K562 (cell line): Measurements from ENCODE around the gene ADIPOR1. TPM values are rescaled to one million over a fixed set of nuclear protein-coding genes. Genes with fewer than 3 reads are reported as not detected.

ENCODE experiments used
- BRF1 ChIP-seq: IDR thresholded peaks from 3 replicates; pipeline ENCODE4 v1.6.1; 2011; ENCODE audit warnings: borderline replicate concordance, mild to moderate bottlenecking; ENCODE audit not compliant: insufficient read length; ENCODE audit errors: extremely low read depth
- EP400 ChIP-seq: fragments of 450-650 bp; IDR thresholded peaks from 2 replicates; pipeline ENCODE4 v1.6.1; 2017; ENCODE audit warnings: antibody characterized with exemption, mild to moderate bottlenecking, moderate library complexity
- HDAC2 ChIP-seq: fragments of 450-650 bp; IDR thresholded peaks from 2 replicates; pipeline ENCODE4 v1.6.1; 2016; ENCODE audit warnings: mild to moderate bottlenecking
- HDAC6 ChIP-seq: IDR thresholded peaks from 2 replicates; pipeline ENCODE4 v1.6.1; 2012; ENCODE audit warnings: low read depth, mild to moderate bottlenecking, control low read depth, inconsistent platforms, low read length, moderate library complexity
- KDM1A ChIP-seq, 2 experiments: fragments of 450-650 bp; IDR thresholded peaks; 2 replicates each; pipeline ENCODE4 v1.6.1; 2016; ENCODE audit warnings: mild to moderate bottlenecking in 2 of 2
- MAFG ChIP-seq: fragments of 450-650 bp; conservative IDR thresholded peaks from 2 replicates; pipeline ENCODE4 v1.6.1; 2016; ENCODE audit warnings: missing genetic modification characterization, missing compliant biosample characterization
- POLR3A ChIP-seq: IDR thresholded peaks from 2 replicates; pipeline ENCODE4 v1.6.1; 2011; ENCODE audit warnings: borderline replicate concordance, mild to moderate bottlenecking, moderate library complexity; ENCODE audit not compliant: insufficient read length, insufficient read depth; ENCODE audit errors: extremely low read depth
- RB1 ChIP-seq: fragments of 450-650 bp; IDR thresholded peaks from 2 replicates; pipeline ENCODE4 v1.6.1; 2017; ENCODE audit warnings: low read depth, mild to moderate bottlenecking
- TFAM ChIP-seq: fragments of 250-450 bp; sonication (Bioruptor Pico); conservative IDR thresholded peaks from 2 replicates; pipeline ENCODE4 v1.5.0; 2021; ENCODE audit warnings: mild to moderate bottlenecking, moderate library complexity
- ZBTB7A ChIP-seq: IDR thresholded peaks from 2 replicates; pipeline ENCODE4 v1.6.1; 2011; ENCODE audit warnings: low read depth, mild to moderate bottlenecking, low read length, moderate library complexity, borderline replicate concordance; ENCODE audit not compliant: control insufficient read depth
- ZNF75A ChIP-seq: fragments of 450-650 bp; formaldehyde crosslinking; IDR thresholded peaks from 2 replicates; pipeline ENCODE4 v1.4.0; 2020; ENCODE audit warnings: mild to moderate bottlenecking
- polyA plus RNA-seq, 8 experiments: library from polyadenylated mRNA; depleted of rRNA in 4 of 8; stranded (reverse) in 5 of 8; unstranded in 3 of 8; fragments of >200 nt; fragmentation: Nextera tagmentation in 2 of 8; fragmentation: Illumina TruSeq in 1 of 8; extraction: Ambion mirVana in 2 of 8; extraction: Trizol in 1 of 8; gene quantifications; 2 replicates each; pipeline versions ENCODE4 v1.2.1 to v1.2.3, GENCODE V29; 2011 to 2014; ENCODE audit warnings: inconsistent platforms in 1 of 8, missing spikeins in 1 of 8
- total RNA-seq, 7 experiments: library from RNA; depleted of rRNA in 6 of 7; stranded (reverse); fragments of >200 nt in 6 of 7; fragmentation: Illumina TruSeq in 2 of 7; extraction: Trizol in 2 of 7; gene quantifications; 2 replicates each; pipeline versions ENCODE4 v1.2.1 to v1.2.3, GENCODE V29; 2011 to 2021; ENCODE audit warnings: low replicate concordance in 1 of 7
- TF ChIP-seq, protein P1 (sequence below): fragments of 450-650 bp; formaldehyde crosslinking; IDR thresholded peaks from 2 replicates; pipeline ENCODE4 v1.4.0; 2020; ENCODE audit warnings: mild to moderate bottlenecking, moderate library complexity
- TF ChIP-seq, protein P2 (sequence below): fragments of 200-800 bp; sonication (Bioruptor generic); IDR thresholded peaks from 2 replicates; pipeline ENCODE4 v1.6.1; 2017; ENCODE audit warnings: missing genetic modification characterization, missing compliant biosample characterization
- TF ChIP-seq, protein P3 (sequence below), 3 experiments: IDR thresholded peaks in 2 of 3; conservative IDR thresholded peaks in 1 of 3; 2 replicates each; pipeline ENCODE4 v1.5.1; 2011 to 2012; ENCODE audit warnings: low read length in 3 of 3, mild to moderate bottlenecking in 3 of 3, control low read depth in 2 of 3, improper control_type of control experiment in 1 of 3, inconsistent platforms in 1 of 3, low read depth in 1 of 3, mixed read lengths in 1 of 3, moderate library complexity in 1 of 3; ENCODE audit not compliant: insufficient read depth in 2 of 3
- TF ChIP-seq, protein P4 (sequence below): fragments of 450-650 bp; IDR thresholded peaks from 2 replicates; pipeline ENCODE4 v1.6.1; 2016
- TF ChIP-seq, protein P5 (sequence below): fragments of 250-450 bp; sonication (Bioruptor Pico); IDR thresholded peaks from 2 replicates; pipeline ENCODE4 v1.8.0; 2022; ENCODE audit warnings: inconsistent platforms, mild to moderate bottlenecking, moderate library complexity, borderline replicate concordance
- TF ChIP-seq, protein P6 (sequence below): fragments of 450-650 bp; IDR thresholded peaks from one replicate; pipeline ENCODE4 v1.6.1; 2018; ENCODE audit warnings: mild to moderate bottlenecking, moderate library complexity; ENCODE audit not compliant: partially characterized antibody

ADIPOR1 gene
- total and polyA plus RNA-seq, 9 of the 15 experiments (the other 6 are each of a cell fraction or from before 2014, with no cell fraction given) = 29.0 to 217 (median 100) TPM

DNA sequence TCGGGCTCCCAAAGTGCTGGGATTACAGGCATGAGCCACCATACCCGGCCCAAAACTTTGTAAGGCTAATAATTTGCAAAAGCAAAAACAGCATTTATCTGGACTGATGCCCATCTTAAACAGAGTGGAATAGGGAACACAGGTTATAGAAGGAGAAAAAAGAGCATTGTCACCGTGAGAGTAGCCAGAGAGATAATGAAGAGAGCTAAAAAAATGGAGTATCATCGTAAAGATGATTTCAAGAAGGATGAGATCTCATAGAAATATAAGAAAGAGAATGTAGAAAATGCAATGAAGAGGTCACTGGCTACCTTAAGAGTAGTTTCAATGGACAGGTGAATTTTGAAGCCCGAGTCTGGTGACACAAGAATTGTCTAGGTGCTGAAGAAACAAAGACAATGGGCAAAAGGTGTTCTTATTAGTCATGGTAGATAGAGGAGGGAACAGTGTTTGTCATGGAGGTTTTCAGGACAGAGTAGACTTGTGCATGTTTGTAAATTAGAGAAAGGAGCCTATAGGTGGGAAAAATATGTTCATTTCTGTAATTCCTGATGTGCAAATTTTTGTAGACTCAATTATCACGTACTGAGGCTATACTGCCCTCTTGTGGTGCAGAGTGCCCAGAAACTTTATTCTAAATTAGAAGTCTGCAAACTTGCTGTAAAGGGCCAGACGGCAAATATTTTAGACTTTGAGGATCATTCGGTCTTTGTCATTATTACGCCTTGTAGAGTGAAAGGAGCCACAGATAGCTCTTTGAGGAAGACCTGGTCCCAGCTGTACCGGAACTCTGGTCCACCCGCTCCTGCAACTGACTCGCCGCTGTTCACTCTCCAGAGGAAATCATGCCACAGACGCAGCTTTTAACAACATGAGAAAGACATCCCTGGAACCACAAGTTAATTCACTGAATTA is 41.0 kb upstream of the ADIPOR1 start (continued):
- TF ChIP-seq, protein P1, sequence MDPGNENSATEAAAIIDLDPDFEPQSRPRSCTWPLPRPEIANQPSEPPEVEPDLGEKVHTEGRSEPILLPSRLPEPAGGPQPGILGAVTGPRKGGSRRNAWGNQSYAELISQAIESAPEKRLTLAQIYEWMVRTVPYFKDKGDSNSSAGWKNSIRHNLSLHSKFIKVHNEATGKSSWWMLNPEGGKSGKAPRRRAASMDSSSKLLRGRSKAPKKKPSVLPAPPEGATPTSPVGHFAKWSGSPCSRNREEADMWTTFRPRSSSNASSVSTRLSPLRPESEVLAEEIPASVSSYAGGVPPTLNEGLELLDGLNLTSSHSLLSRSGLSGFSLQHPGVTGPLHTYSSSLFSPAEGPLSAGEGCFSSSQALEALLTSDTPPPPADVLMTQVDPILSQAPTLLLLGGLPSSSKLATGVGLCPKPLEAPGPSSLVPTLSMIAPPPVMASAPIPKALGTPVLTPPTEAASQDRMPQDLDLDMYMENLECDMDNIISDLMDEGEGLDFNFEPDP (CRISPR knock-in tag) = no peak
- TF ChIP-seq HDAC6 = no peak
- TF ChIP-seq MAFG (tag) = peak; percentile 93
- TF ChIP-seq, protein P2, sequence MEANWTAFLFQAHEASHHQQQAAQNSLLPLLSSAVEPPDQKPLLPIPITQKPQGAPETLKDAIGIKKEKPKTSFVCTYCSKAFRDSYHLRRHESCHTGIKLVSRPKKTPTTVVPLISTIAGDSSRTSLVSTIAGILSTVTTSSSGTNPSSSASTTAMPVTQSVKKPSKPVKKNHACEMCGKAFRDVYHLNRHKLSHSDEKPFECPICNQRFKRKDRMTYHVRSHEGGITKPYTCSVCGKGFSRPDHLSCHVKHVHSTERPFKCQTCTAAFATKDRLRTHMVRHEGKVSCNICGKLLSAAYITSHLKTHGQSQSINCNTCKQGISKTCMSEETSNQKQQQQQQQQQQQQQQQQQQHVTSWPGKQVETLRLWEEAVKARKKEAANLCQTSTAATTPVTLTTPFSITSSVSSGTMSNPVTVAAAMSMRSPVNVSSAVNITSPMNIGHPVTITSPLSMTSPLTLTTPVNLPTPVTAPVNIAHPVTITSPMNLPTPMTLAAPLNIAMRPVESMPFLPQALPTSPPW (CRISPR knock-in tag) = peak; percentile 30; the same call in 1 of the 2 replicates
- no peak for TF ChIP-seq KDM1A (IDR thresholded peaks at IDR 0.05)
- TF ChIP-seq, protein P3, sequence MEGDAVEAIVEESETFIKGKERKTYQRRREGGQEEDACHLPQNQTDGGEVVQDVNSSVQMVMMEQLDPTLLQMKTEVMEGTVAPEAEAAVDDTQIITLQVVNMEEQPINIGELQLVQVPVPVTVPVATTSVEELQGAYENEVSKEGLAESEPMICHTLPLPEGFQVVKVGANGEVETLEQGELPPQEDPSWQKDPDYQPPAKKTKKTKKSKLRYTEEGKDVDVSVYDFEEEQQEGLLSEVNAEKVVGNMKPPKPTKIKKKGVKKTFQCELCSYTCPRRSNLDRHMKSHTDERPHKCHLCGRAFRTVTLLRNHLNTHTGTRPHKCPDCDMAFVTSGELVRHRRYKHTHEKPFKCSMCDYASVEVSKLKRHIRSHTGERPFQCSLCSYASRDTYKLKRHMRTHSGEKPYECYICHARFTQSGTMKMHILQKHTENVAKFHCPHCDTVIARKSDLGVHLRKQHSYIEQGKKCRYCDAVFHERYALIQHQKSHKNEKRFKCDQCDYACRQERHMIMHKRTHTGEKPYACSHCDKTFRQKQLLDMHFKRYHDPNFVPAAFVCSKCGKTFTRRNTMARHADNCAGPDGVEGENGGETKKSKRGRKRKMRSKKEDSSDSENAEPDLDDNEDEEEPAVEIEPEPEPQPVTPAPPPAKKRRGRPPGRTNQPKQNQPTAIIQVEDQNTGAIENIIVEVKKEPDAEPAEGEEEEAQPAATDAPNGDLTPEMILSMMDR (IDR thresholded peaks at IDR 0.05 in 2 of 3, conservative IDR thresholded peaks at IDR 0.05 in 1 of 3; ENCODE audit: insufficient read depth in 2 of 3, low read depth in 1 of 3, low read length in 3 of 3) = peak; percentile 76 to 96 (median 80)
- no peak for TF ChIP-seq ZBTB7A
- TF ChIP-seq EP400 = peak; percentile 33
- TF ChIP-seq HDAC2 = 0 out of 2 replicates have a peak, but pooled peaks have one; percentile 31
- TF ChIP-seq, protein P4, sequence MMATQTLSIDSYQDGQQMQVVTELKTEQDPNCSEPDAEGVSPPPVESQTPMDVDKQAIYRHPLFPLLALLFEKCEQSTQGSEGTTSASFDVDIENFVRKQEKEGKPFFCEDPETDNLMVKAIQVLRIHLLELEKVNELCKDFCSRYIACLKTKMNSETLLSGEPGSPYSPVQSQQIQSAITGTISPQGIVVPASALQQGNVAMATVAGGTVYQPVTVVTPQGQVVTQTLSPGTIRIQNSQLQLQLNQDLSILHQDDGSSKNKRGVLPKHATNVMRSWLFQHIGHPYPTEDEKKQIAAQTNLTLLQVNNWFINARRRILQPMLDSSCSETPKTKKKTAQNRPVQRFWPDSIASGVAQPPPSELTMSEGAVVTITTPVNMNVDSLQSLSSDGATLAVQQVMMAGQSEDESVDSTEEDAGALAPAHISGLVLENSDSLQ = 0 out of 2 replicates have a peak, but pooled peaks have one; percentile 14
- TF ChIP-seq TFAM (CRISPR knock-in tag) = no peak
- no peak for TF ChIP-seq RB1
- no peak for TF ChIP-seq POLR3A
- TF ChIP-seq, protein P5, sequence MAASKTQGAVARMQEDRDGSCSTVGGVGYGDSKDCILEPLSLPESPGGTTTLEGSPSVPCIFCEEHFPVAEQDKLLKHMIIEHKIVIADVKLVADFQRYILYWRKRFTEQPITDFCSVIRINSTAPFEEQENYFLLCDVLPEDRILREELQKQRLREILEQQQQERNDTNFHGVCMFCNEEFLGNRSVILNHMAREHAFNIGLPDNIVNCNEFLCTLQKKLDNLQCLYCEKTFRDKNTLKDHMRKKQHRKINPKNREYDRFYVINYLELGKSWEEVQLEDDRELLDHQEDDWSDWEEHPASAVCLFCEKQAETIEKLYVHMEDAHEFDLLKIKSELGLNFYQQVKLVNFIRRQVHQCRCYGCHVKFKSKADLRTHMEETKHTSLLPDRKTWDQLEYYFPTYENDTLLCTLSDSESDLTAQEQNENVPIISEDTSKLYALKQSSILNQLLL (CRISPR knock-in tag) = no peak
- TF ChIP-seq, protein P6, sequence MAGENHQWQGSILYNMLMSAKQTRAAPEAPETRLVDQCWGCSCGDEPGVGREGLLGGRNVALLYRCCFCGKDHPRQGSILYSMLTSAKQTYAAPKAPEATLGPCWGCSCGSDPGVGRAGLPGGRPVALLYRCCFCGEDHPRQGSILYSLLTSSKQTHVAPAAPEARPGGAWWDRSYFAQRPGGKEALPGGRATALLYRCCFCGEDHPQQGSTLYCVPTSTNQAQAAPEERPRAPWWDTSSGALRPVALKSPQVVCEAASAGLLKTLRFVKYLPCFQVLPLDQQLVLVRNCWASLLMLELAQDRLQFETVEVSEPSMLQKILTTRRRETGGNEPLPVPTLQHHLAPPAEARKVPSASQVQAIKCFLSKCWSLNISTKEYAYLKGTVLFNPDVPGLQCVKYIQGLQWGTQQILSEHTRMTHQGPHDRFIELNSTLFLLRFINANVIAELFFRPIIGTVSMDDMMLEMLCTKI = no peak
- TF ChIP-seq BRF1 = no peak
- no peak for TF ChIP-seq ZNF75A (CRISPR knock-in tag)
